ENCODE data around the gene PRKRA.
A peak's percentile ranks its signal among the peaks of the same experiment; 100 is the strongest.
"Not testable (repeated sequence)": the region's sequence is repeated elsewhere in the genome, so short reads cannot be mapped to it uniquely, and the experiment has no call there.

PRKRA gene

DNA sequence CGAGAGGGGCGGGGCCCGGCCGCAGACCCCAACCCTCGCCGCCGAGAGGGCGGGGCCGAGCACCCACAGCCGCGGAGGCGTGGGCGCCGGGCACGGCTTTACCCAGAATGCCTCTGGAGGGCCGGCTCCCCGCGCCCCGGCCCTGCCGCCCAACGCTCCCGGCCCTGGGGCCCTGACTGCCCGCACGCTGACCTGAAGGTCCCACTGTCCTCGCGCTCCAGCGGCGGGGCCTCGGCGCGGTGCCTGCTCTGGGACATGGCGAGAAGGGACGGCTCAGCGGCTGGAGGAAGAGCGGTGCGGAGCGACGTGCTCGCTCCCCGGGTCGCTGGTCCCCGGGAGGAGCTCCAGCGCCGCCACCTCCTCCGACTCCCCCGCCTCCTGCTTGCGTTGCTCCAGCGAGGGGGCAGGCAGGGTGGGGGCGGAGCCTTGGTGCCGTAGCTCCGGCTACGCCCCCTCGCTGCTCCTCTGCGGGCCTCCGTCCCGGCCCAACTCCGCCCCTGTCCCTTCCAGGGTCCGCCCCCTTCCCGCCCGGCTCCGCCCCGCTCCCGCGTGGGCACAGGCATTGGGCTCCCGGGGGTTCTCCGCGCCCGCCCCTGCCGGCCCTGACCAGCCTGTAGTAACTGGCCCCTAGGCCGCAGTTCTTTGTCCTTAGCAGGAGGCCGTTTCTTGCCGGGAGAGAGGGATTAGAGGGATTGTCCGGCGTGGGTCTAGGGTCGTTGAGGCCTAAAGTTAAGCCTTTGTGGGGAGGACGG lies at the start of gene PRKRA, which contains the start of gene PJVK:
Gene PRKRA, minus strand, starts transcription at position 402 of the 752 bp plus-strand sequence. Its CDS starts 145 bp downstream, at position 257.
Gene PJVK, plus strand, starts transcription at position 605 of the 752 bp plus-strand sequence. CDS start 2,032 bp downstream, outside the sequence.
- DNase-seq (ENCODE audit: low spot score), result peak; percentile 93

DNA sequence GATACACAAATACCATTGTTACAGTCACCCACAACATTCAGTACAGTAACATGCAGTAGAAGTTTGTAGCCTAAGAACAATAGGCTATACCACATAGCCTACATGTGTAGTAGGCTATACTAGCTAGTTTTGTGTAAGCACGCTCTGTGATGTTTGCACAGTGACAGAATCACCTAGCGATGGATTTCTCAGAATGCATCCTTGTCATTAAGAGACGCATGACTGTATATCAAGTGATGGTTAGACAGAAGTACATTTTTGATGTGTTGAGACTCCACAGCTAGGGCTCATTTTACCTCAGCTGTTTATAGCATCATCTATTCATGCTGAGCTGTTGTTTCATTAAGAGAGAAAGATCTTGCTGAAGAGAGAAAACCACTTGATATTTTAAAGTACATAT lies 48.7 kb upstream of the PRKRA start:
- no peak for DNase-seq (ENCODE audit: low spot score)

GRCh38 chr2:178498137-178498536 lies 47.2 kb upstream of the PRKRA start:
- DNase-seq (ENCODE audit: low spot score), result no peak

- no peak for DNase-seq (ENCODE audit: low spot score)
Observed at GRCh38 chr2:178496049-178496448, 45.1 kb upstream of the PRKRA start.

- no peak for DNase-seq (ENCODE audit: low spot score)
Observed at GRCh38 chr2:178491612-178492011, 40.6 kb upstream of the PRKRA start.

GRCh38 chr2:178485356-178485755 lies 34.4 kb upstream of the PRKRA start:
- no peak for DNase-seq (ENCODE audit: low spot score)

DNA sequence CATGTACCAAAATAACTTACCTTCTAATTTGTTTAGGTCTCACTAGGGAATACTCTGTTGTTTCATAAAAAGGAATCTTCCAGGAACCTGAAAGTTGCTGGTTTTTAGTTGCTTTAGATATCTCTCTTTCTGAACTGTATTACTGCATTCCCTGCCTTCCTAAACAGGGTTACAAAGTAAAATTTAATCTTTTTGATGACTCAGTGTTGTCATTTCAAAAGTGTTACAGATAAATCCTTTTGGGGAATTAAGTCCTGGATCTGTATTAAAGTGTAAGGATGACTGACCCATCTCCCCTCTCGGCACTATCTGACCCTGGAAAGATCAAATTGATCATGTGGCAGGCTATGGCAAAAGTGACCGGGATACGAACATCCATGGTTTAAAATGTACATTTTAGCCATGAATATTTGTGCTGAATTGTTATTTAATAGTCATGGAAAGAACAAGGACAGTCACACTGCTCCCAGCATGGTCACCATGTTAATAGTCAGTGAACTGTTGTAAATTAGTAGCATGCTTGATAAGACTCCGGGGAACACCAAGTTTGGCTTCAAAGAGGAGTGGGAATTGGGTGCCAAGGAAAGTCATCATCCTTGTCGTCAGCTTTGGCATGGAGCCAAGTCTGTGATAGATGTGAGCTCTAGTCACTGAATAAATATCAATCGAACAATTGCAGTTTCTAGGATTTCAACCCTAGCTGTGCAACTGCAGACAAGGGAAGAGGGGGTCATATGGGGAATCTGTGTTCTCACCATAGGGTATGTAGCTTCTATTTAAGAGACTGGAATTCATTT lies 33.5 kb upstream of the PRKRA start:
- no peak for DNase-seq (ENCODE audit: low spot score)

- no peak for DNase-seq (ENCODE audit: low spot score)
Observed at GRCh38 chr2:178482437-178482836, 31.5 kb upstream of the PRKRA start.

- peak; percentile 94 for DNase-seq (ENCODE audit: low spot score)
Observed at GRCh38 chr2:178480227-178481181, 29.5 kb upstream of the PRKRA start, which contains the start of gene PLEKHA3. Gene PLEKHA3 (plus strand): TSS chr2:178480457. CDS start chr2:178480870, 413 bp downstream.

GRCh38 chr2:178479758-178480226 lies 28.8 kb upstream of the PRKRA start:
- no peak for DNase-seq (ENCODE audit: low spot score)

DNA sequence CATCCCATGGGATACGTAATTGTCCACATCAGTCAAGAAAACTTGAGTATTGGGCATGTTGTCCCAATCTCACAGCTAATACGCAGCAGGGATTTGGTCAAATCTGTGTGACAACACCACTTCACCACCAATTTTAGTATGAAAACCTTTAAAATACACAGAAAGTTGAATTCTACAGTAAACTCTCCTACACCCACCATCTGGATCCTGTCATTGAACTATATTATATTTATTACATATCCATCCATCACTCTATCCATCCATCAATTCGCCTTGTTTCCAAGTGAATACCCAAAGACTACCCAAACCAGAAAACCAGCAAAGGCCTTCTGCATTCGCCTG lies 28.3 kb upstream of the PRKRA start:
- DNase-seq (ENCODE audit: low spot score), result no peak

GRCh38 chr2:178478439-178479274 lies 27.7 kb upstream of the PRKRA start, which contains the start of gene FKBP7:
Gene FKBP7 (minus strand): TSS chr2:178478600. CDS start chr2:178478499, 101 bp downstream.
- peak; percentile 78 for DNase-seq (ENCODE audit: low spot score)

- DNase-seq (ENCODE audit: low spot score), result peak; percentile 39
Observed at GRCh38 chr2:178478130-178478438, 27.1 kb upstream of the PRKRA start.

- peak; percentile 9 for DNase-seq (ENCODE audit: low spot score)
Observed at GRCh38 chr2:178477443-178478129, 26.6 kb upstream of the PRKRA start.

DNA sequence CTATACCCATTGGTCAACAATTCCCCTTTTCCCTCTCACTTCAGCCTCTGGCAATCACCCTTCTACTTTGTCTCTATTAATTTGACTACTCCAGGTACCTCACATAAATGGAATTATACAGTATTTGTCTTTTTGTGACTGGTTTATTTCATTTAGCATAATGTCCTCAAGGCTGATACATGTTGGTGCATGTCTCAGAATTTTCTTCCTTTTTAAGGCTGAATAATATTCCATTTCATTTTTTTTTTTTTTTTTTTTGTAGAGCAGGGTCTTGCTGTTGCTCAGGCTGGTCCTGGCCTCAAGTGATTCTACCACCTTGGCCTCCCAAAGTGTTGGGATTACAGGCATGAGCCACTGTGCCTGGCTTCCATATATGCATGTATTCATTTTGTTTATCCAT lies 25.5 kb upstream of the PRKRA start:
- no peak for DNase-seq (ENCODE audit: low spot score)

GRCh38 chr2:178474560-178474959 lies 23.6 kb upstream of the PRKRA start:
- DNase-seq (ENCODE audit: low spot score), result no peak

GRCh38 chr2:178473931-178474330 lies 23.0 kb upstream of the PRKRA start:
- no peak for DNase-seq (ENCODE audit: low spot score)

GRCh38 chr2:178473373-178473772 lies 22.4 kb upstream of the PRKRA start:
- DNase-seq (ENCODE audit: low spot score), result no peak

- not testable (repeated sequence) for DNase-seq (ENCODE audit: low spot score)
Observed at GRCh38 chr2:178471313-178471712, 20.3 kb upstream of the PRKRA start.

GRCh38 chr2:178469219-178469849 lies 18.4 kb upstream of the PRKRA start:
- no peak for DNase-seq (ENCODE audit: low spot score)

Data from hepatic stellate cell (primary cell).